Parathyroid adenoma (tissue), 2 donors: ENCODE results near the gene HNRNPF.

ENCODE experiments used
- H2AFZ ChIP-seq: fragments of 300-600 bp; sonication (generic); one replicate; pipeline ENCODE4 v1.7.0; 2017; ENCODE audit warnings: antibody characterized with exemption, mild to moderate bottlenecking
- H3K27ac ChIP-seq: fragments of 300-600 bp; sonication (generic); one replicate; pipeline ENCODE4 v1.7.0; 2017
- H3K27me3 ChIP-seq: fragments of 300-600 bp; sonication (generic); one replicate; pipeline ENCODE4 v1.7.0; 2017; ENCODE audit warnings: low read length; ENCODE audit not compliant: control insufficient read depth, insufficient read depth
- H3K36me3 ChIP-seq: fragments of 300-600 bp; sonication (generic); one replicate; pipeline ENCODE4 v1.7.0; 2017; ENCODE audit warnings: low read length; ENCODE audit not compliant: control insufficient read depth, insufficient read depth
- H3K4me1 ChIP-seq: fragments of 300-600 bp; sonication (generic); one replicate; pipeline ENCODE4 v1.7.0; 2017; ENCODE audit warnings: control low read depth
- H3K4me2 ChIP-seq: fragments of 300-600 bp; sonication (generic); one replicate; pipeline ENCODE4 v1.7.0; 2017; ENCODE audit warnings: low read length
- H3K4me3 ChIP-seq: fragments of 300-600 bp; sonication (generic); one replicate; pipeline ENCODE4 v1.7.0; 2017; ENCODE audit warnings: low read depth, low read length
- H3K79me2 ChIP-seq: fragments of 300-600 bp; sonication (generic); one replicate; pipeline ENCODE4 v1.7.0; 2017; ENCODE audit warnings: control low read depth
- H3K9ac ChIP-seq: fragments of 300-600 bp; sonication (generic); one replicate; pipeline ENCODE4 v1.7.0; 2017; ENCODE audit warnings: mild to moderate bottlenecking
- H3K9me3 ChIP-seq: fragments of 300-600 bp; sonication (generic); one replicate; pipeline ENCODE4 v1.7.0; 2017; ENCODE audit warnings: low read length; ENCODE audit not compliant: control insufficient read depth
- TF ChIP-seq, protein P1 (sequence below): fragments of 300-600 bp; sonication (generic); IDR thresholded peaks from one replicate; pipeline ENCODE4 v1.7.0; 2017; ENCODE audit warnings: antibody characterized with exemption, mild to moderate bottlenecking
- donor health status: primary hyperparathyroidism.

HNRNPF gene

DNA sequence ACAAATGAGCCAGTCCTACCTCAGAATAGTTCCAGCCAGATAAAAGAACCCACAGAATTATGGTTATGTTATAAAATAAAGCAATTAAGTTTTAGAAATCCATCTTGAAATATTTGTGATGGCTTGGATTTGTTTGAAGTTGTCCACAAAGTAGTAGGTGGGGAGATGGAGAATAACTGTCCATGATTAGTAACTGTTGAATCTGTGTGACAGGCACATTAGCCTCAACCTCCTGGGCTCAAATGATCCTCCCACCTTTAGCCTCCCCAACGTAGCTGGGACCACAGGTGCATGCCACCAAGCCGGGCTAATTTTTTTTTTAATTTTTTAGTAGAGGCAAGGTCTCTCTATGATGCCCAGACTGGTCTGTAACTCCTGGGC, 10.1 kb downstream of the HNRNPF start:
- Histone ChIP-seq H3K9ac (no peak overlapping the region), H3K4me2 (no peak overlapping the region), H3K4me1 (peaks cover 5% of the 10 kb centered on the region), H3K4me3 (no peak overlapping the region), H3K36me3 (no peaks in the 10 kb centered on the region), H2AFZ (no peak overlapping the region), H3K9me3 (no peaks in the 10 kb centered on the region), H3K27me3 (no peaks in the 10 kb centered on the region), H3K79me2 (peaks cover 72% of the 10 kb centered on the region), H3K27ac (no peak overlapping the region)
- TF ChIP-seq, protein P1, sequence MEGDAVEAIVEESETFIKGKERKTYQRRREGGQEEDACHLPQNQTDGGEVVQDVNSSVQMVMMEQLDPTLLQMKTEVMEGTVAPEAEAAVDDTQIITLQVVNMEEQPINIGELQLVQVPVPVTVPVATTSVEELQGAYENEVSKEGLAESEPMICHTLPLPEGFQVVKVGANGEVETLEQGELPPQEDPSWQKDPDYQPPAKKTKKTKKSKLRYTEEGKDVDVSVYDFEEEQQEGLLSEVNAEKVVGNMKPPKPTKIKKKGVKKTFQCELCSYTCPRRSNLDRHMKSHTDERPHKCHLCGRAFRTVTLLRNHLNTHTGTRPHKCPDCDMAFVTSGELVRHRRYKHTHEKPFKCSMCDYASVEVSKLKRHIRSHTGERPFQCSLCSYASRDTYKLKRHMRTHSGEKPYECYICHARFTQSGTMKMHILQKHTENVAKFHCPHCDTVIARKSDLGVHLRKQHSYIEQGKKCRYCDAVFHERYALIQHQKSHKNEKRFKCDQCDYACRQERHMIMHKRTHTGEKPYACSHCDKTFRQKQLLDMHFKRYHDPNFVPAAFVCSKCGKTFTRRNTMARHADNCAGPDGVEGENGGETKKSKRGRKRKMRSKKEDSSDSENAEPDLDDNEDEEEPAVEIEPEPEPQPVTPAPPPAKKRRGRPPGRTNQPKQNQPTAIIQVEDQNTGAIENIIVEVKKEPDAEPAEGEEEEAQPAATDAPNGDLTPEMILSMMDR, result no peak

DNA sequence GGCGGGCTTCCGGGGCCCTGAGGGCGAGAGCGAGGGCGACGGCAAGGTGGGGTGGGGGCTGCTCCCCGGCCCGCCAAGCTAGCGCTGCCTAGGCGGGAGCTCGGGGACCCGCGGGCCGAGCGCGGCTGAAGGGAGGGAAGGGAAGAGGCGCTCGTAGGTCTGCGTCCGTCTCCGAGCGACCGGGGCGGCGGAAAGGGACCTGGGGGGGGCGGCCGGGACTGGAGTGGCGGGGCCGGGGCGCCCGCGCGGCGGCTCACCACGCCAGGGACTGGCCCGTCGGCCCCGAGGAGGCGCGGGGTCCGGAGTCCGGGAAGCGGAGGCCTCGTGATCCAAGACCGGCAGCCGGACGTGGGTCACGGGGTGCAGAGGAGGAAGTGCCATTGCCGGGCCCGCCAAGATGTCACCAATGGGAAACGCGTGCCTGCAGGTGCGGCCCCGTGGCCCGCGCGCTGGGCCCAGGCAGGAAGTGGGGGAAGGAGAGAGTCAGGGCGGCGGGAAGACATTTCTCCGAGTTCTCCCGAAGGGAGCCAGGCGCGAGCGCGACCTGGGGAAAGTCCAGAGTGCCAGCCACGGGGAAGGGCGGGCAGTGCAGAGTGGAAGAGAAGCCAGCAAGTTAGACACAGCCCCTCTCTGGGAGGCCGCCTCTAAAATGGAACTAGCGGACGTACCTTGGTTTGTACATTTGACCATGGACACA, 11.9 kb downstream of the HNRNPF start:
- Histone ChIP-seq H3K4me2 (peak overlapping the region; percentile 71), H3K9me3 (no peaks in the 10 kb centered on the region), H3K4me3 (peak overlapping the region; percentile 79), H3K4me1 (peaks cover 5% of the 10 kb centered on the region), H3K27me3 (no peaks in the 10 kb centered on the region), H3K79me2 (peaks cover 70% of the 10 kb centered on the region), H3K9ac (peak overlapping the region; percentile 50), H2AFZ (peak overlapping the region; percentile 78), H3K27ac (peak overlapping the region; percentile 94), H3K36me3 (no peaks in the 10 kb centered on the region)
- TF ChIP-seq, protein P1, result no peak

DNA sequence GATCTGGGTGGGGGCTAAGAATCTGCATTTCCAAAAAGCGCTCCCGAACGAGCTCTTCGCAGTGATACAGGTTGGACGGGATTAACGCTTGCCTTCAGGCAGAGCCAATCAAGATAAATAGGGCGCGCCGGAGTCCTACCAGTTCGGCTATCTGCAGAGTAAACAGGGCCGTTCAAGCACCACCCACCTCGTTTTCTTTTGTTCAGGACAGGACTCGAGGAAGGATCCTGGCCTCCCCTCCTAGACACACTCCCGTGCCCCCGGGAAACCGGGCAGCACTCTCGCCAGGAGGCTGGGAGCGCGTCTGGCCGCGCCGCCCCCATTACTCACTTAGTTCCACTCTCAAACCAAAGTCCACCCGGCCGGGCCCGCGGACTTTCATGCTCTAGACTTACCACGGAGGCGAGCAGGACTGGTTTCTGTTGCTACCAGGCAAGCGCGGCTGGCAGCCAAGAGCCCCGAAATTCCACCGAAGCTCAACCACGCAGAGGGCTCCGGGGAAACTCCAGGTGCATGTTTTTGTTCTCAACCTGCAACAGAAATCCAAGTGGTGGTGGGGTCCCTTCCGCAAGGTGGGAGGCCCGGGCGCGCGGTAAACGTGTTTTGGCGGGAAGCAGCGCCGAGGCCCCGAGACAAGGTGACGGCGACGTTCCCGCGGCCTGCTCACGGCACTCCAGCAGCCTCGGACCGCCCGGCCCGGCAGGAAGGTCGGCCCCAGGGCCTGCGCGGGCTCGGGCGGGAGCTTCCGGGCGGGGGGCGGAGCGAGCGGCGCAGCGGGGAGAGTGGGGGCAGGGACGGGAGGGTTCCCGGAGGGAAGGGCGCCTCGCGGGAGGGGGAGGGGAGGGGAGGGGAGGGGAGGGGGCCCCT, 12.7 kb downstream of the HNRNPF start:
- Histone ChIP-seq H2AFZ (peak overlapping the region; percentile 78), H3K9me3 (no peaks in the 10 kb centered on the region), H3K79me2 (peaks cover 71% of the 10 kb centered on the region), H3K36me3 (no peaks in the 10 kb centered on the region), H3K4me1 (peaks cover 5% of the 10 kb centered on the region), H3K9ac (peak overlapping the region; percentile 50), H3K27me3 (no peaks in the 10 kb centered on the region), H3K4me3 (peak overlapping the region; percentile 79), H3K4me2 (peak overlapping the region; percentile 95), H3K27ac (peak overlapping the region; percentile 94)
- TF ChIP-seq, protein P1, result no peak

DNA sequence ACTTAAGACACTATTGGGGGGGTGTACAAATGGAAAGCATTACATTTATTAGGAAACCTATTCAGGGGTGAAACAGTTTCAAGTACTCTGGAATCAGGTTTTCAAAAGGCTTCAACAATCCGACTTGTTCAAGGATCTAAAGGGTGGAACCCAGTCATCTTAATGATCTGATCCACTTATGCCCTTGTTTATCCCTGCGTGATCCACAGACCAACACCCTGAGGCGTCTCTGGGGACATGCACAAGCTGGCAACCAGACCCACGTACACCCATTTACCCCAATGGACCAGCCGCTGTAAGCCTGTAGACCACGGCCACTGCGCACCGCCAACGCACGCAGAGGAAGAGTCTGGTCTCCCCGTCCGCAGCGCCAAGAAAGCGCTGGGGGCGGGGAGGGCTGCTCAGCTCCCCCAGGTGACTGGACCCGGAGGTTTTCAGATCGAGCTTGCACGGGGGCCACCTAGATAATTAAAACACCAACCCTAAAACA, 13.4 kb downstream of the HNRNPF start:
- peak overlapping the region; percentile 94 for H3K27ac ChIP-seq
- H3K4me1 ChIP-seq, result peaks cover 5% of the 10 kb centered on the region
- H3K36me3 ChIP-seq, result no peaks in the 10 kb centered on the region
- H3K27me3 ChIP-seq, result no peaks in the 10 kb centered on the region
- H3K4me2 ChIP-seq, result peak overlapping the region; percentile 95
- TF ChIP-seq, protein P1, result no peak
- no peak overlapping the region for H3K9ac ChIP-seq
- peak overlapping the region; percentile 79 for H3K4me3 ChIP-seq
- peak overlapping the region; percentile 12 for H2AFZ ChIP-seq
- H3K9me3 ChIP-seq, result no peaks in the 10 kb centered on the region
- H3K79me2 ChIP-seq, result peaks cover 68% of the 10 kb centered on the region
